Fibroblast of the conjunctiva (primary cell): Measurements from ENCODE around the gene MYMX.
"Not testable (repeated sequence)": the region's sequence is repeated elsewhere in the genome, so short reads cannot be mapped to it uniquely, and the experiment has no call there.

Experiments used
- DNase-seq: peaks from one replicate; pipeline ENCODE4 v3.0.0-alpha.2; 2010; ENCODE audit warnings: low read depth

MYMX gene

GRCh38 chr6:44216677-44217331 lies at the start of gene MYMX:
Gene MYMX (plus strand): TSS chr6:44216926. CDS start chr6:44217472, 546 bp downstream.
- no peak for DNase-seq

- no peak for DNase-seq
Measured at GRCh38 chr6:44167567-44167966, 49.2 kb upstream of the MYMX start.

- no peak for DNase-seq
Measured at GRCh38 chr6:44169154-44169553, 47.6 kb upstream of the MYMX start.

- no peak for DNase-seq
Measured at GRCh38 chr6:44169886-44170570, 46.7 kb upstream of the MYMX start.

DNA sequence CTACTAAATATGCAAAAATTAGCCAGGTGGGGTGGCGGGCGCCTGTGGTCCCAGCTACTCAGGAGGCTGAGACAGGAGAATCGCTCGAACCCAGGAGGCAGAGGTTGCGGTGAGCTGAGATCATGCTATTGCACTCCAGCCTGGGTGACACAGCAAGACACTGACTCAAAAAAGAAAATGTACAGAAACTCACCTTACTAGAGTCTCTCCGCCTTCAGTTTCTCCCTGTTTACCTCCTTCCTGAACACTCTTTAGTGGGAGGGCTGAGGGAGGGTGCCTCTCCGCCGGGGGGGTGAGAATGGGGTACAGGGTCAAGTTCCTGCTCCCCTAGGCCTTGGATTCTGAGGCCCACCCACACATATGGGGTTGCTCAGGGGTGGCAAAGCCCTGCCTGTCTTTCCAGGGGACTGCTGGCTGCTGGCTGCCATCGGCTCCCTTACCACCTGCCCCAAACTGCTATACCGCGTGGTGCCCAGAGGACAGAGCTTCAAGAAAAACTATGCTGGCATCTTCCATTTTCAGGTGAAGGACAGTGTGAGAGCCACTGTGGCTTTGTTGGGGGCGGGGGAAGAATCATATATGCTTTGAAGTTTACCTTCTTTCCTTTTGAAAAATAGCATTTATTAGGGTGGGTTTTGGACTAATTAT lies 44.7 kb upstream of the MYMX start:
- no peak for DNase-seq

- peak; percentile 49 for DNase-seq
Measured at GRCh38 chr6:44172731-44173500, 43.8 kb upstream of the MYMX start.

GRCh38 chr6:44176130-44176761 lies 40.5 kb upstream of the MYMX start:
- DNase-seq = no peak

DNA sequence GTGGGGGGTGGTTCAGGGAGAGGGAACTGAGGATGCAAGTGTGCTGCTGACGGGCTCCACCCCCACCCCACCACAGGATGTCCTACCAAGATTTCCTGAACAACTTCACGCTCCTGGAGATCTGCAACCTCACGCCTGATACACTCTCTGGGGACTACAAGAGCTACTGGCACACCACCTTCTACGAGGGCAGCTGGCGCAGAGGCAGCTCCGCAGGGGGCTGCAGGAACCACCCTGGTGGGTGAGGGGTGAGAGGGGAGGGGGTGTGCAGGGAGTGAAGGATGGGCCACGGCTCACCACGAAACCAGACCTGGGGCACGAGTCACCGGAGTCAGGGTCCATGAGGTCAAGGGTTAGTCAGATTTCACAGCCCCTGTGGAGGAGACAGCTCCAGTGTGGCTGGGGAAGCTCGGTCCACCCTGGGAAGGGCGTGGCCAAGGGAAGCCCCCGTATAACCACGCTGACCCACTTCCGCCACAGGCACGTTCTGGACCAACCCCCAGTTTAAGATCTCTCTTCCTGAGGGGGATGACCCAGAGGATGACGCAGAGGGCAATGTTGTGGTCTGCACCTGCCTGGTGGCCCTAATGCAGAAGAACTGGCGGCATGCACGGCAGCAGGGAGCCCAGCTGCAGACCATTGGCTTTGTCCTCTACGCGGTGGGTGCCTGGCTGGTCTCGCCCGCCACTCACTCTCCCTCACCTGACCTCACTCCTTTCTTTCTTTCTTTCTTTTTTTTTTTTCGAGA lies 39.8 kb upstream of the MYMX start:
- no peak for DNase-seq

GRCh38 chr6:44177691-44178423 lies 38.9 kb upstream of the MYMX start:
- DNase-seq = no peak

- no peak for DNase-seq
Measured at GRCh38 chr6:44178424-44179071, 38.2 kb upstream of the MYMX start.

GRCh38 chr6:44179072-44179536 lies 37.6 kb upstream of the MYMX start:
- DNase-seq = no peak

- no peak for DNase-seq
Measured at GRCh38 chr6:44179648-44180047, 37.1 kb upstream of the MYMX start.

DNA sequence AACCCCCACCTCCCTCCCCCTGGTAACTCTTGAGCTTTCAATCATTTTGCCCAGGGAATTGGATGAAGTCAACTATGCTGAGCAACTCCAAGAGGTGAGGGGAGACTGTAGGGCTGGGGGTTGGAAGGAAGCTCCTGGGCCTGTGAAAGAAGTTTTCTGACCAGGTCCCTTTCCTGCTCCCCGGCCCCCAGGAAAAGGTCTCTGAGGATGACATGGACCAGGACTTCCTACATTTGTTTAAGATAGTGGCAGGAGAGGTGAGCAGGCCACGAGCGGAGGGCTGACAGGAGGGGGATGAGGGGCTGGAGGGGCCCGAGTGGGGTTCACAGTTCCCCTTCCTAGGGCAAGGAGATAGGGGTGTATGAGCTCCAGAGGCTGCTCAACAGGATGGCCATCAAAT lies 36.3 kb upstream of the MYMX start:
- no peak for DNase-seq

DNA sequence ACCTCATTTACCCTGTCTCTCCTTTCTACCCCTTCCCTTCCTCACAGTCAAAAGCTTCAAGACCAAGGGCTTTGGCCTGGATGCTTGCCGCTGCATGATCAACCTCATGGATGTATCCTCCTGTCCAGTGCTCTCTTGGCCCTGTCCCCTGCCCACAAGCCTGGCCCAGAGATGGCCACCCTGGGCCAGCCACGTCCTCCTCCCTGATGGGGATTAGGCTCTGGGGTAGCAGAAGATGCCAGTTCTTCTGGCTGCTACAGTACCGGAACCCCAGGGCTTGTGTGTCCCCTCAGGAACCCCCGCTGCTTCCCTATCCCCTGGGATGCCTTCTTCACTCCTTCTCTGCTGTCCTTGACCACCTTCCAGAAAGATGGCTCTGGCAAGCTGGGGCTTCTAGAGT lies 35.8 kb upstream of the MYMX start:
- DNase-seq = no peak

- not testable (repeated sequence) for DNase-seq
Measured at GRCh38 chr6:44181784-44182183, 34.9 kb upstream of the MYMX start.

DNA sequence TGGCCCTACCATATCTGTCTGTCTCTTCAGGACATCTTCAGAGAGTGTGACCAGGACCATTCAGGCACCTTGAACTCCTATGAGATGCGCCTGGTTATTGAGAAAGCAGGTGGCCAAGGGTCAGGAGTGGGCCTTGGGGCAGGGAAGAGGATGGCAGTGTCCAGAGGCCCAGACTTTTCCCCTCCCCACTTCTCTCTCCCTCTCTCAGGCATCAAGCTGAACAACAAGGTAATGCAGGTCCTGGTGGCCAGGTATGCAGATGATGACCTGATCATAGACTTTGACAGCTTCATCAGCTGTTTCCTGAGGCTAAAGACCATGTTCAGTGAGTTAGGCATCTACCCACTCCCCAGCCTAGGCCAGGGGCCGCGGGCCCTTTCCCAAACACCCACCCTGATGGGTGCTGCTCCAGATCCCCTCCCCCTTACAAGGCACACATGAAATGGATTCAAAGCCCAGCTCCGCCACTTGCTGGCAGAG lies 33.8 kb upstream of the MYMX start:
- DNase-seq = no peak

- DNase-seq = no peak
Measured at GRCh38 chr6:44183783-44184182, 32.9 kb upstream of the MYMX start.

- DNase-seq = not testable (repeated sequence)
Measured at GRCh38 chr6:44185356-44185755, 31.4 kb upstream of the MYMX start.

DNA sequence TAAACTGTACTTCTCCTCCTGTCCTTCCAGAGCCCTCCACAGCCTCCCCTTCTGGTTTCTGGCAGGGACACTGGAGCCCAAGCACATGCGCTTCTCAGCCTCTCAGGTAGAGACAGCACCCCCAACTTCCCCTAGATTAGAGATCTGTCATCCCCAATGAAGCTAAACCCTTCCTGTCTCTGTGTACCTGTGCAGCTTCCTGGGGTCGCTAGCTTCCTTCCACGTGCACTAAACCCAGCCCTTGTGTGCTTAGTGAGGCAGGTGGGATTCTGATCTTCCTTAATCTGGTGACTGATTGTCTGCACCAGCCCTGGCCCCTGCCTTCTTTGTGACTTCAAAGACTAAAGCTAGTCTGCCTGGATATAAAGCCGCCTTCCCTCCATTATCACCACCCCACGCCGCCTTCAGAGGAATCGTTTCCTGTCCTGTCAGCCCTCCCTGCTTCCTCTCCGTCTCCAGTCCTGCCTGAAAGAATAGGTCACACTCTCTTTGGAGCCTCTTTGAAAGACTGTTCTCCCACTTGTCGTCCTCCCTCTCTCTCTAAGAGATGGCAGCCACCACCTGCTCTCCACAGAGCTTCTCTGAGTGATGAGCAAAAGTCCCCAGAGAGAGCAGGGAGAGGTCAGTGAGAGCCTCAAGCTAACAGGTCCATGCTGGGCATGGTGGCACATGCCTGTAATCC lies 30.6 kb upstream of the MYMX start:
- no peak for DNase-seq
